Measurements from ENCODE around the gene NR1D1.
A peak's percentile ranks its signal among the peaks of the same experiment; 100 is the strongest.

Gene NR1D1

GRCh38 chr17:40097087-40097486, 3.3 kb downstream of the NR1D1 start:
- DNase-seq (ENCODE audit: low read depth, low spot score): no peak

- peak; percentile 50 for DNase-seq (ENCODE audit: low read depth, low spot score)
Measured at GRCh38 chr17:40095944-40096791, 4.2 kb downstream of the NR1D1 start.

- DNase-seq (ENCODE audit: low read depth, low spot score): no peak
Measured at GRCh38 chr17:40095351-40095943, 4.9 kb downstream of the NR1D1 start.

- no peak for DNase-seq (ENCODE audit: low read depth, low spot score)
Measured at GRCh38 chr17:40094874-40095273, 5.5 kb downstream of the NR1D1 start.

GRCh38 chr17:40093580-40094201, 6.7 kb downstream of the NR1D1 start:
- DNase-seq (ENCODE audit: low read depth, low spot score): no peak

- no peak for DNase-seq (ENCODE audit: low read depth, low spot score)
Measured at GRCh38 chr17:40093005-40093579, 7.3 kb downstream of the NR1D1 start.

- DNase-seq (ENCODE audit: low read depth, low spot score): no peak
Measured at GRCh38 chr17:40092581-40092980, 7.8 kb downstream of the NR1D1 start.

GRCh38 chr17:40091691-40092397, 8.5 kb downstream of the NR1D1 start:
- DNase-seq (ENCODE audit: low read depth, low spot score): no peak

GRCh38 chr17:40090237-40091119, 9.9 kb downstream of the NR1D1 start:
- no peak for DNase-seq (ENCODE audit: low read depth, low spot score)

GRCh38 chr17:40089077-40089895, 11.1 kb downstream of the NR1D1 start:
- no peak for DNase-seq (ENCODE audit: low read depth, low spot score)

- DNase-seq (ENCODE audit: low read depth, low spot score): no peak
Measured at GRCh38 chr17:40087903-40088718, 12.3 kb downstream of the NR1D1 start.

- DNase-seq (ENCODE audit: low read depth, low spot score): no peak
Measured at GRCh38 chr17:40087049-40087794, 13.2 kb downstream of the NR1D1 start.

GRCh38 chr17:40086150-40087044, 14.0 kb downstream of the NR1D1 start:
- no peak for DNase-seq (ENCODE audit: low read depth, low spot score)

GRCh38 chr17:40084477-40084876, 15.9 kb downstream of the NR1D1 start:
- no peak for DNase-seq (ENCODE audit: low read depth, low spot score)

GRCh38 chr17:40079545-40079944, 20.8 kb downstream of the NR1D1 start:
- DNase-seq (ENCODE audit: low read depth, low spot score): no peak

GRCh38 chr17:40076591-40076990, 23.8 kb downstream of the NR1D1 start:
- no peak for DNase-seq (ENCODE audit: low read depth, low spot score)

- no peak for DNase-seq (ENCODE audit: low read depth, low spot score)
Measured at GRCh38 chr17:40075942-40076498, 24.4 kb downstream of the NR1D1 start.
